IPS-18a (cell line): ENCODE results near the gene PSG1.
"Not testable (repeated sequence)": the region's sequence is repeated elsewhere in the genome, so short reads cannot be mapped to it uniquely, and the experiment has no call there.

Experiments
- H3K27ac ChIP-seq: one replicate; pipeline ENCODE4 v1.5.1; 2013; ENCODE audit warnings: low read length
- H3K27me3 ChIP-seq: one replicate; pipeline ENCODE4 v1.6.1; 2013; ENCODE audit warnings: mild to moderate bottlenecking, low read length; ENCODE audit not compliant: control insufficient read depth, insufficient read depth
- H3K36me3 ChIP-seq: one replicate; pipeline ENCODE4 v1.6.1; 2013; ENCODE audit warnings: low read depth, low read length; ENCODE audit not compliant: control insufficient read depth
- H3K4me1 ChIP-seq: one replicate; pipeline ENCODE4 v1.6.1; 2013; ENCODE audit warnings: low read depth, low read length; ENCODE audit not compliant: control insufficient read depth
- H3K4me3 ChIP-seq: one replicate; pipeline ENCODE4 v1.5.1; 2013; ENCODE audit warnings: low read length
- H3K9ac ChIP-seq: one replicate; pipeline ENCODE4 v1.6.1; 2013; ENCODE audit warnings: mild to moderate bottlenecking, low read length, moderate library complexity
- H3K9me3 ChIP-seq: one replicate; pipeline ENCODE4 v1.6.1; 2013; ENCODE audit warnings: low read depth, low read length; ENCODE audit not compliant: control insufficient read depth

Gene PSG1

DNA sequence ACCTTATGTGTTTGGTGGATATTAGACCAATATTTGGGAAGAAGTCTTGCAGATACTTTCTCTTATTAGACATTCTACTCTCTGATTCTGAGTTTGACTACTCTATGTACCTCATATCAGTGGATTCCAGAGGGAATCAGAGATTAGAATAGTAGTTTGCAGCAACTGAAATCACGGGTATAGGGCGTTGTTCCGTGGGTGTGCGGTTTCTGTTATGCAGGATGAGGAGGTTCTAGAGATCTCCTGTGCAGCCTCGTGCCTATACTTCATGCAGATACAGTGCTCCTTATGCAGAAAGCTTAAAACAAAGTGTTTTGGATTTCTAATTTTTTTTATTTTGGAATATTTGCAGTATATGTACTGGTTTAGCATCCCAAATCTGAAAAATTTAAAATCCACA is 32.2 kb upstream of the PSG1 start:
- not testable (repeated sequence) for H3K27ac ChIP-seq, H3K9me3 ChIP-seq, H3K27me3 ChIP-seq, H3K9ac ChIP-seq, H3K36me3 ChIP-seq, H3K4me3 ChIP-seq, H3K4me1 ChIP-seq

- not testable (repeated sequence) for H3K36me3 ChIP-seq, H3K27ac ChIP-seq, H3K4me3 ChIP-seq, H3K9ac ChIP-seq, H3K9me3 ChIP-seq, H3K4me1 ChIP-seq, H3K27me3 ChIP-seq
These were observed 26.6 kb upstream of the PSG1 start for GRCh38 chr19:42906162-42906561.

DNA sequence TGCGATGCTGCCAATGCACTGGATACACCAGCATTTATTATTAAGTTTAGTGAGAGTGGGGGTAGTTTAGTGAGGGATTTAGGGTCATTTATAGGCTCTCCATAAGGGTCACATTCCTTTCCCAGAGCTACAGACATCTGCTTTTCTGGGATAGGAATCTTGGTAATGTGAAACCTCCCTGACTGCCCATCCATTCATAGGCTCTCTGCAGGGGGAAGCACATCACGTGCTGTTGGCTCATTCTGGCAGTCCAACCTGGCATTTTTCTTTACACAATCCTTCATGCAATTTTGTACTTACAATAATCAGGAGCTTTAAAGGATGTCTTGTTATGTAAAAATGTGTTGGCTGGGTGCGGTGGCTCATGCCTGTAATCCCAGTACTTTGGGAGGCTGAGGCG is 21.0 kb upstream of the PSG1 start:
- not testable (repeated sequence) for H3K4me3 ChIP-seq, H3K9me3 ChIP-seq, H3K9ac ChIP-seq, H3K4me1 ChIP-seq, H3K36me3 ChIP-seq, H3K27ac ChIP-seq, H3K27me3 ChIP-seq

DNA sequence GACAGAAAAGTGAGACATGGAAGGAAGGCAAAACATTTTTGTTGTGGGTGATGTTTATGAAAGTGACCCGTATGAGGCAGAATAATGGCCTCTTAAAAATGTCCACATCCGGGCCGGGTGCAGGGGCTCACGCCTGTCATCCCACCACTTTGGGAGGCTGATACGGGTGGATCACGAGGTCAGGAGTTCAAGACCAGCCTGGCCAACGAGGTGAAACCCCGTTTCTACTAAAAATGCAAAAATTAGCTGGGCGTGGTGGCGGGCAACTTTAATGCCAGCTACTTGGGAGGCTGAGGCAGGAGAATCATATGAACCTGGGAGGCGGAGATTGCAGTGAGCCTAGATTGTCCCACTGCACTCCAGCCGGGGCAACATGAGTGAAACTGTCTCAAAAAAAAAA is 20.2 kb upstream of the PSG1 start:
- not testable (repeated sequence) for H3K4me3 ChIP-seq, H3K9me3 ChIP-seq, H3K27me3 ChIP-seq, H3K4me1 ChIP-seq, H3K36me3 ChIP-seq, H3K9ac ChIP-seq, H3K27ac ChIP-seq

DNA sequence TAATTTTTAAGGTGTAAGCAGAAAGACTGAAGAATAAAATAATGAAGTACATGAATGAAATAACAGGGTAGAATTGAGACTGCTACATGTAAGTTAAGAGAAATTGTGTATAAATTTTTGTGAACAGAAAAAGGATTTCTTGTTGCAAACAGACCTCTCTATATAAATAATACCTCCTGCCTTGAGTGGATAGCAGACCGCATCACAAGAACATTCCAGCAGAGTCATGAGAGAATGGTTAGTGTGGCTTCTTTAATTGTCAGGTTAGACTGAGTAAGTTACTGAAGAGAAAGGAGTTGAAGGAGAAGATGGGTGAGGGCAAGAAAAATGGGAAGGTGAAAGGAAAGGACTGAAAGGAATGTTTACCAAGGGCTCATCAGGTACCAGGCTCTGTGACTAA is 19.6 kb upstream of the PSG1 start:
- H3K27me3 ChIP-seq, H3K9me3 ChIP-seq, H3K36me3 ChIP-seq, H3K4me3 ChIP-seq, H3K27ac ChIP-seq, H3K9ac ChIP-seq, H3K4me1 ChIP-seq: not testable (repeated sequence)

- H3K27me3 ChIP-seq, H3K9me3 ChIP-seq, H3K36me3 ChIP-seq, H3K27ac ChIP-seq, H3K9ac ChIP-seq, H3K4me3 ChIP-seq, H3K4me1 ChIP-seq: not testable (repeated sequence)
These were observed 19.1 kb upstream of the PSG1 start for GRCh38 chr19:42898656-42899055.

GRCh38 chr19:42897729-42898128 is 18.2 kb upstream of the PSG1 start:
- not testable (repeated sequence) for H3K9me3 ChIP-seq, H3K9ac ChIP-seq, H3K36me3 ChIP-seq, H3K4me3 ChIP-seq, H3K4me1 ChIP-seq, H3K27ac ChIP-seq, H3K27me3 ChIP-seq

- H3K27ac ChIP-seq, H3K9ac ChIP-seq, H3K27me3 ChIP-seq, H3K9me3 ChIP-seq, H3K4me3 ChIP-seq, H3K36me3 ChIP-seq, H3K4me1 ChIP-seq: not testable (repeated sequence)
These were observed 10.9 kb upstream of the PSG1 start for GRCh38 chr19:42890446-42890845.

DNA sequence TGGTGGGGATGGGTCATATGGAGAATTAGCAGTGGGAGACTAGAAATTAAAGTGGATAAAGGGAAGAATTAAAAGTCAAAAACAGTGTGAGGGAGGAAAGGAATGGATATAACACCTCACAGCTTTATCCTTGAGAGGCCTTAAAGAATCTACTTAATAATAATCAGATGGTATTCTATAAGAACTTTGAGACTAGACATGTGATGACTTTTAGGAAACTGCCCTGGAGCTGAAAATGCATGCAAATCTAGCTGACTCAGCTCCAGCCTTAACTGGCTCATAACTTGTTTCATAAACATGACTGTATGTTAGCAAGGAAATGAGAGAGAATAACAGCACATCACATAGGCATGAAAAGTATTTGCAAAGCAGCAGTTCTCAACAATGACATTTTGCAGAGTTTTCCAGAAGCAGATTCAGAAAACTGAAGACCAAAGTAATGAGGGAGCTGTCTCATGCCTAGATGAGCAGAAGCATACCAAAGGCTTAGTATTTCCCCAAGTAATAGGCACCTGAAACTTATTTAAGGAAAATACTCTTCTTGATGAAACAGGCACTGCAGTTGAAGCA is 8.4 kb upstream of the PSG1 start:
- H3K27me3 ChIP-seq, H3K36me3 ChIP-seq, H3K9ac ChIP-seq, H3K4me3 ChIP-seq, H3K4me1 ChIP-seq, H3K9me3 ChIP-seq, H3K27ac ChIP-seq: not testable (repeated sequence)

DNA sequence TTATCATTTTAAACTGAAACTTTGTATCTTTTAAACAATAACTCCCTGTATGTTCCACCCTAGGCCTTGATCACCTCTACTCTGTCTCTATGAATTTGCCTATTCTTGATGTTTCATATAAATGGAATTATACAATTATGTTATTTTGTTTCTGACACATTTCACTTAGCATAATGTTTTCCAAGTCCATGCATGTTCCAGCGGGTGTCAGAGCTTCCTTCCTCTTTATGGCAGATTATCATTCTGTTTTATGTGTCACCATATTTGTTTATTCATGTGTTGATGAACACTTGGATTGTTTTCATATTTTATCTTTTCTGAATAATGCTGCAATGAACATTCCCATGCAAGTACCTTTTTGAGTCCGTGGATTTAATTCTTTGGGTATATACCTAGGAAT is 3.2 kb upstream of the PSG1 start:
- not testable (repeated sequence) for H3K27ac ChIP-seq, H3K36me3 ChIP-seq, H3K27me3 ChIP-seq, H3K4me1 ChIP-seq, H3K9me3 ChIP-seq, H3K9ac ChIP-seq, H3K4me3 ChIP-seq

GRCh38 chr19:42882010-42882409 is 2.5 kb upstream of the PSG1 start:
- H3K27me3 ChIP-seq, H3K36me3 ChIP-seq, H3K4me3 ChIP-seq, H3K4me1 ChIP-seq, H3K9ac ChIP-seq, H3K9me3 ChIP-seq, H3K27ac ChIP-seq: not testable (repeated sequence)

- H3K9ac ChIP-seq, H3K4me1 ChIP-seq, H3K4me3 ChIP-seq, H3K36me3 ChIP-seq, H3K9me3 ChIP-seq, H3K27me3 ChIP-seq, H3K27ac ChIP-seq: not testable (repeated sequence)
These were observed 1.8 kb upstream of the PSG1 start for GRCh38 chr19:42881279-42881678.

GRCh38 chr19:42880621-42881020 is 1.1 kb upstream of the PSG1 start:
- not testable (repeated sequence) for H3K36me3 ChIP-seq, H3K9me3 ChIP-seq, H3K27ac ChIP-seq, H3K9ac ChIP-seq, H3K4me1 ChIP-seq, H3K4me3 ChIP-seq, H3K27me3 ChIP-seq
